ENCODE measurements around the gene WSCD2.

GRCh38 chr12:108190529-108190928 is 61.4 kb downstream of the WSCD2 start:
- TF ChIP-seq CTCF (IDR thresholded peaks at IDR 0.05), result no peak
- no peak for TF ChIP-seq EZH2 (IDR thresholded peaks at IDR 0.05; ENCODE audit: borderline replicate concordance, insufficient read depth, low read depth, low read length, poor library complexity, severe bottlenecking)
